HG02870 (cell line): ENCODE data around the gene ADGRG6.
"Not testable (repeated sequence)": the region's sequence is repeated elsewhere in the genome, so short reads cannot be mapped to it uniquely, and the experiment has no call there.

Source experiments
- ATAC-seq: cut with Tn5 transposase; IDR thresholded peaks from one replicate; pipeline ENCODE4 v1.9.1; 2021; ENCODE audit warnings: mild to moderate bottlenecking, moderate library complexity; ENCODE audit not compliant: unreplicated experiment

ADGRG6 gene

DNA sequence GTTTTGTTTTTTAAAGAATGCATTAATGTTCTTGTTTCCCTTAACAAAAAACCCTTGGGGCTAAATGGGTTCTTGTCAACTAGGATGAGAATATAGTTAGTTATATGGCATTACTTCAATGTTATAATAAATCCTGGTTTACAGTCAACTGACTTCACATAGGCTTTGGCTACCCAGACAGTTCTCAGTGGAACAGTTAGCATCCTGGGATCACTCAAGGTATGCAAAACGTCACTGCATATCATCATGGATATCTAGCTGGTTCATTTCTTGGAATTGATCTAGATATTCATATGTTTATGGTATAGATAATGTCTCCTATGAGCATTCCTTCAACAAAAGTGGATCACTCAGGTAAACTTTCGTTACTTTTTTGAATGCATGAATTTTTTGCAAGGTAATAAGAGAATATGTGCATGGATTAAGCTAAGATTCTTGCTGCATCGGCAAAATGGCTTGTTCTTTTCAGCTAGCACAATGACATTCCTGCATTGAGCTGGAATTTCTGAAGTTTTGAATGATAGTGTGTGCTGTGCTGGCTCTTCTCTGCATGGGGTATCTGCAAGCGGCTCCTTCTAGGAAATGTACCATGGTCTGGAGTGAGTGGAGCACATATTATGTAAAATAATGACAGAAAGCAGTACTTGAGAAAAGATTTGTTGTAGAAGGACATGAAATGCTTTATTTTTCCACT, 138.9 kb downstream of the ADGRG6 start:
- ATAC-seq, result no peak

DNA sequence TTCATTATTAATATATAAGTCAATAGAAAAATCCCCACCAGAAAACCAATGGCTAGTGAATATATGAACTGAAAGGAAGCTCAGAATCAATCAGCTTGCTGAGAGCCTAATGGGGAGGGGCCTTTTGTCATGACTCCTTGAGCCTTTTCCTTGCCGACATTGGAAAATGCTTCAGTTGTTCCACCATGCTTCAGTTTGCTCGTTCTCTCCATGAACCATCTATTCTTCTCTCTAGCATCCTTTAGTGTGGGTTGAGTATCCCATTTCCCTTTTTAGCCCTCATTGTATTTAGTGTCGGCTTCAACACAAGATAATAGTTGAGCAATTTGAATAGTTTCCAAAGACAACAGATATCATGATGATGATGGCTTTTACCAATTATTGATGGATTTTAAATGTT, 139.9 kb downstream of the ADGRG6 start:
- ATAC-seq, result no peak

DNA sequence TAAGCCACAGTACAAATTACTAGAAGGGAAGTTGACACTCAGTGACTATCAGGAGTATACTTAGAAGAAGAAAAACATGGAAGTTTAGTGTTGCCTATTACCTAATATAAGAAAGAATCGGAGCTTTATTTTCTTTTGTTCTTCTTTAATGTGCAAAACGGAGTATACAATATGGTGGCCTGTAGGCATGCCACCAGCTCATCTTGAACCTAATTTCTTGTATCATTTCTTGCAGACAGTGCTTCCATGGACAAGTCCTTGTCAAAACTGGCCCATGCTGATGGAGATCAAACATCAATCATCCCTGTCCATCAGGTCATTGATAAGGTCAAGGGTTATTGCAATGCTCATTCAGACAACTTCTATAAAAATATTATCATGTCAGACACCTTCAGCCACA, 141.3 kb downstream of the ADGRG6 start:
- no peak for ATAC-seq

DNA sequence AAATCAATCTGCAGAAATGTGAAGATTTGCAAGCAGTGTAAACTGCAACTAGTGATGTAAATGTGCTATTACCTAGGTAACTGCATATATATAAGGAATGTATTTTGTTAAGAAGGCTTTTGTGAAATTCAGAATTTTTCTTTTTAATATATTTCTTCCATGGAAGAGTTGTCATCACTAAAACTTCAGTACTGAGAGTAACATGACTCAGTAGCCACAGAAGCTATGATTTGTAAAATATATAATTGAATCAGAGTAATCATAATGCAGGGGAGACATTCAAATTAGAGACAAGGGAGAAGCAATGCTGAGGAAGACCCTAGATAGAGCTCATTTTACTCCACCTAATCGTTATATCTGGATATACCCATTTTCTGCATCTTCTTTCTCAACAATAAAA, 141.7 kb downstream of the ADGRG6 start:
- ATAC-seq, result no peak

DNA sequence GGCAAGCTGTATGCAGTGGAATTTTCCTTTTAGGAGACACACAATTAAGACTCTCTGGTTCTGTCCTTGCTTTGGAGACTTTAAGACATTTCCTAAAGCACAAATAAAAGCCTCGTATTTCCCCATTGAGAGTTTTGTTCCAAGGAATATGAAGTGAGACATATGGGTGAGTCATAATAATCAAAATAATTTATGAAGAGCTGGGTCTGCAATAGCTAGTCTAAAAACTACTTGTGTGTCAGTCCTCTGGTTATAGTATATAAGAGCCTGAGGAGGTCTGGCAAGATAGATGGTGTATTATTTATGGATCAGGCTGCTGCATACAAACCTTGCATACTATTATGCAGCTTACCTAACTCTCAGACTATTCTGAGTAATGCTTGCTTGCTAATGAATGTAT, 142.6 kb downstream of the ADGRG6 start:
- ATAC-seq, result no peak

DNA sequence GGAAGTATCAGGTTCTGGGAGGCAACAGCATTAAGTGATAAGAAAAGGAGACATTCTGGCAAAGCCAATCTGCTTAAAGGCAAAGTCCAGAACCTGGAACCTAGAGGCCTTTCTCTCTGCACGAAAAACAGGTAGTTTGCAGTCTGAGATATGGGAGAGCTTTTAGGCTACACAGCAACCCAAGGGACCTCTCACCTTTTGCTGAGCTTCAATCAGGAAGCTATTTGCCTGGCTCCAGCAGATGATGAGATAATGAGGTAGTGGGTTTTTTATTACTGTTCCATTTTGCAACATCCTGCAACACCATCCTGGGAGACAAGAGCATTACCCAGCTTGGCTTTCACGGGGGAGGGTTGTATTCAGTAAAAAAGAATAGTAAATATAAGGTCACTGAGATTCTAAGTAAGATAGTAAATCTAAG, 143.1 kb downstream of the ADGRG6 start:
- ATAC-seq, result no peak

DNA sequence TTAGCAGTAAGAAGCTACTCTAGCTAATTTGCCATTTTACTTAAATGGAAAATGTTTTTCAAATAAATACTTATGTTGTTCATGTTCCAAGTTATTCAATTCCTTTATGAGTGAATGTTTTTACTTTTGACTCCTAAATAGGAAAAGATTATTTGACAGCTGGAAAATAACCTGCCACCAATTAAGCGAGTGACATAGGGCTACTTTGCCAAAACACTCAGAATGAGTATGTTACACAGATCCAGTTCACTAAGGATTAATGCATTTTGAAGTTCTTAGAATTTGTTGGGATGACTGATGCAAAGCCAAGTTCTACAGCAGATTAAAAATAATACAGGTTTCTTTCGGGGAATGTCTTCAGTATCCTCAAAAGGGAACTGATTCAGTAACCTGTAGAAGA, 144.4 kb downstream of the ADGRG6 start:
- no peak for ATAC-seq

DNA sequence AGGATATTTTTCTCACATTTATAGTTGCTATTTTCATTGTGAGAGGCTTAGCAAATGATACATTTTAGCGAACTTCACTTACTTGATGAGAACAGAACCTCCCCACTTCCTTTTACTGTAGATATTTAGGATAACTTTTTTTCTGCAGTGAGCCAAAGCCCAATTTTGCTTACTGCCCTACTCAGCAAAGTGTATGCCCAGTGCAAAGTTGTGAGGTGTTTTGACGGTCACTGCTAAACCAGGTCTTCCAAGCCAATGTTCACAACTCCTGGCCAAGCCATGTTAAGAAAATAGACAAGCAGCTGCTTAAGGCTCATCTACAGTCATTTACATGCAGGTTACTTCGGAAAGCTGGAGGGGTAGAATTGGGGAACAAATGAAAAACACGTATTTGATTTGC, 144.8 kb downstream of the ADGRG6 start:
- no peak for ATAC-seq

DNA sequence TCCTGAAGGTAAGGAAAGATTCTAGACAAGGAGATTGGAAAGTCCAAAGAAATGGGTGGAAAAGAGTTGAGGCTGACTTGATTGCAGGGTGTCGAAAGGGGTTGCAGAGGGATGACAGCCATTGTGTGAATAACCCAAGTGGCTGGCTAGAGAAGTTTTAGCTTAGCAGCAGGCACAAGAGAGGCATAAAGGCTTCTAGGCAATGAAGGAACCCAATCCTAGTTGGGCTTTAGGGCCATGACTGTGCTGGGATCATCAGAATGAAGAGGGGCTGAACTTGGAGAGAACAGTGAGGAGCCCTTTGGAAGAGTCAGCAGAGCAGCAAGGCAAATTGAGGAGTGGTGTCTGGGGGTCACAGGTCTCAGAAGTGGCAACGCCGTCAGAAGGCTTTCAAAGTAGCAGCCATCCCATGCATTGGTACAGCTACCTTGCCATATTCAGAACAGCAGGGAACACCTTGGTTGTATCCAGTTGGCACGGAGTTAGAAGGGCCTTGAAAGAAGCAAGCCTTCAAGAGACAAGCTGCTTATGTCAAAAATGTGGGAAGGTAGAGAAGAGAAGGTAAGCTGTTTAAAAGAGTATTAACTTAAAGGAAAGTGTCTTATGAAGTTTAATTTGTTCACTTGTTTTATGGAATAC, 146.4 kb downstream of the ADGRG6 start:
- no peak for ATAC-seq

DNA sequence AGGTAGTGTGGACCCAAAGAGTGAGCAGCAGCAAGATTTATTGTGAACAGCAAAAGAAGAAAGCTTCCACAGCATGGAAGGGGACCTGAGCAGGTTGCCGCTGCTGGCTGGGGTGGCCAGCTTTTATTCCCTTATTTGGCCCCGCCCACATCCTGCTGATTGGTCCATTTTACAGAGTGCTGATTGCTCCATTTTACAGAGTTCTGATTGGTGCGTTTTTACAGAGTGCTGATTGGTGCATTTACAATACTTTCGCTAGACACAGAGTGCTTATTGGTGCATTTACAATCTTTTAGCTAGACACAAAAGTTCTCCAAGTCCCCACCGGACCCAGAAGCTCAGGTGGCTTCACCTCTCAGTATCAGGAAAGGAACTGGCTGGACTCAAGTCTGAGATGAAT, 149.0 kb downstream of the ADGRG6 start:
- not testable (repeated sequence) for ATAC-seq

DNA sequence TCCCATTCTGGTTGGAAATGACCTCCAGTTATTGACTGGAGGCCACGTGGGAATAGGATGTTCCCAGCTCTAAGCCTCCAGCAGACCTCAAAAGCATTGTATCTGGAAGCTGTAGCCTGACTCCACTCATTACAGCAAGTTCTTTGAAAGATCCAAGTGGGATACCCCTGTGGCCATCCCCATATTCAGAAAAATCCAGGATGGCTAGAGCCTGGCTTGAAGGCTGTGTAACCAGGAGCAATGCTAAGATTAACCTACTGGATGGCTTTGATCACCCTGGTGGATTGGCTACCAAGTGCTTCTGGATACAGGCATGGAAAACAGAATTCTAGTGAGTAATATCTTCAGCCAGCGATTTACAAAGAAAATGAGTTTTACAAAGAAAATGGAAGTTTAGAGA, 151.2 kb downstream of the ADGRG6 start:
- ATAC-seq, result no peak

DNA sequence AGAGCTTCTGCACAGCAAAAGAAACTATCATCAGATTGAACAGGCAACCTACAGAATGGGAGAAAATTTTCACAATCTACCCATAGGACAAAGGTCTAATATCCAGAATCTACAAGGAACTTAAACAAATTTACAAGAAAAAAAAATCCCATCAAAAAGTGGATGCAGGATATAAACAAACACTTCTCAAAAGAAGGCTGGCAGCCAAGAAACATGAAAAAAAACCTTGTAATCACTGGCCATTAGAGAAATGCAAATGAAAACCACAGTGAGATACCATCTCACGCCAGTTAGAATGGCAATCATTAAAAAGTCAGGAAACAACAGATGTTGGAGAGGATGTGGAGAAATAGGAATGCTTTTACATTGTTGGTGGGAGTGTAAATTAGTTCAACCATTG, 152.4 kb downstream of the ADGRG6 start:
- not testable (repeated sequence) for ATAC-seq

DNA sequence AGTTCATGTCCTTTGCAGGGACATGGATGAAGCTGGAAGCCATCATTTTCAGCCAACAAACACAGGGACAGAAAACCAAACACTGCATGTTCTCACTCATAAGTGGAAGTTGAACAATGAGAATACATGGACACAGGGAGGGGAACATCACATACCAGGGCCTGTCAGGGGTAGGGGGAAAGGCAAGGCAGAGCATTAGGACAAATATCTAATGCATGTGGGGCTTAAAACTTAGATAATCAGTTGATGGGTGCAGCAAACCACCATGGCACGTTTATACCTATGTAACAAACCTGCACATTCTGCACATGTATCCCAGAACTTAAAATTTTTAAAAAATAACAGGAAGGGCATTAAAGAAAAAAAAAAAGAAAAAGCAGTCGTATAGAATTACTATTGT, 153.0 kb downstream of the ADGRG6 start:
- not testable (repeated sequence) for ATAC-seq

DNA sequence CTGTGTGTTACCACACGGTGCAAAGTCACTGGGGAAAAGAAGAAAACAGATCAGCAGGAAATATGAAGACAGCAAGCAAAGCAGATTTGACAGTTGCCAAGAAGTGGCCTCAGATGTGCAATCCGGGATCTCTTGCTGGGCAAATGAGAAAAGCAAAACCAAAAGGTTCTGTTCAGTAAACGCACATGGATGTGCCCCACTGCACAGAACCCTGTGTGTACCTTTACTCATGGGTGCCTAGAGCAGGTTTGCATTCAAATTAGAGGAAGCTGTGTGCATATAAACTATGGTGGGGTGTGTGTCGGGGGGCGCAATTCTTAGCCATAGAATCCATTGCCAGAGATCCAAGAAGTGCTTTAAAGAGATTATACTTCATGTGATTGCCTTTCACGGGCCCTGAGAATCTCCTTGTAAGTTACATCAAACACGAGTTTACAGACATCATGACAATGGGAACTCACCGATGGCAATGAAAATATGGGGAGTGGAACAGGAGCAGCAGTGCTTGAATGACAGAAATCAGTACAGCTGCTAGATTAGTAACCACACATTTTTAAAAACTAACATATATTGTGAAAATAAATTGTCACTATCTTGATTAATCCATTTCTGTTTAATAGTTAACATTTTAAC, 154.3 kb downstream of the ADGRG6 start:
- ATAC-seq, result no peak

DNA sequence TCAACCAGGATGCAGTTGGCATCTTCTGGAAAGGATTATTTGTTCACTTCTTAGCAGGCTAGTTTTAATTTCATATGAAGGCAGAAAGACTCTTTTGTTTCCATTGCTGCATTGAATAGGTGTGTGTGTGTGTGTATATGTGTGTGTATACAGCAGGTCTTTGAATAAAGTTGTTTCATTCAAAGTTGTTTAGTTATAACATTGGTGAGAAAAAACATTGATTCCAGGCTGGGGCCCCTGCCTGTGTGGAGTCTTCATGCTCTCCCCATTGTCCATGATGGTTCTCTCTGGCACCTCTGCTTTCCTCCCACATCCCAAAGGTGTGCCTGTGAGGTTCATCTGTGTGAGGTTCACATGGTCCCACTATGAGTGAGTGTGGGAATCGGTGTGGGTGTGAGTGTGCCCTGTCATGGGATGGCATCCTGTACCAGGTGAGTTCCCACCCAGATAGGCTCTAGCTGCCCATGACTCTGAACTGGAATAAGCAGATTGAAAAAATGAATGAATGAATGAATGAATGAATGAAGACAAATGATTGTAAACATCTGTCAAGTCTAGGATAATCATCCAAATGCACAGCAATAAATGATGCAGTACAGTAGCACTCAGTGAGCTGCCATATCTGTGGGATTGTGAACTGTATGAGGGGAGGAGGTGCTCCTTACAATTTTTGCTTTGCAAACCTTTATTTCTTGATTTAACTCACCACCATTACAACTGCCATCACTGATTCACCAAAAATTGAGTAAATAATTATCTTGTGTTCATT, 156.0 kb downstream of the ADGRG6 start:
- ATAC-seq, result no peak

DNA sequence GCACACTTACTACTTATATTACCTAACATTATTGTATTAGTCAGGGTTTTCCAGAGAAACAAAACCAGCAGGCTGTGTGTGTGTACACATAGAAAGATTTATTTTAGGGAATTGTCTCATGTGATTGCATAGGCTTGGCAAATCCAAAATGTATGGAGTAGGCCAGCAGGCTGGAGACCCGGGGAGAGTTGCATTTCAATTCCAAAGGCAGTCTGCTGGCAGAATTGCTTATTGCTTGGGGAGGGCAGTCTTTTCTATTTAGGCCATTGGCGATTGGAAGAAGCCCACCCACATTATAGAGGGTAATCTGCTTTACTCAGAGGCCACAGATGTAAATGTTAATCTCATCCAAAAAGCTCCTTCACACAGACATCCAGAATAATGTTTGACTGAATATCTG, 157.0 kb downstream of the ADGRG6 start:
- no peak for ATAC-seq

DNA sequence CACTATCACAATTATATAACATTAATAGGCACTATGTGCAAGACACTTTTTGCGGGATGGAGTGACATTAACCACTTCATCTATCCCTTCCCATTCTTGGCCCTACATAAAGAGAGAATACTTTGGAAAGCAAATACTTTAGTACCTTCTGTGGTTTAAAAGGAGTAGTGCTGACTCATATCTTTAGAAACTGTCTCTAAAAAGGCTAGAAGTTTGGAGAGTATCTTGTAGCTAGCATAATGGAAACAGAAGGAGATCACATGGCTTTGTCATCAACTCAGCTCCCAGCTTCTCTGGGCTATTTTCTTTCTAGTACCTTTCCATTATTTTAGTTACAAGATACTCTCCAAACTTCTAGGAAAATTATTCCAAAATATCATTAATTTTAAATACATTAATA, 157.5 kb downstream of the ADGRG6 start:
- no peak for ATAC-seq

DNA sequence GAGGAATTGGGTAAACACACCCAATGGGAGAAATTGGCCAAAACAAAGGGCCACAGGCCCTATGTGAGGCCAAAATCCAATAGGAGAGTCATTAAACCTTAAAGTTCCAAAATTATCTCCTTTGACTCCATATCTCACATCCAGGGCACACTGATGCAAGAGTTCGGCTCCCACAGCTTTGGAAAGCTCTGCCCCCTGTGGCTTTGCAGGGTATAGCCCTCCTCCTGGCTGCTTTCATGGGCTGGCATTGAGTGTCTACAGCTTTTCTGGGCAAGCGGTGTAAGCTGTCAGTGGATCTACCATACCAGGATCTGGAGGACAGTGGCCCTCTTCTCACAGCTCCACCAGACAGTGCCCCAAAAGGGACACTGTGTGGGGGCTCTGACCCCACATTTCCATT, 160.5 kb downstream of the ADGRG6 start:
- ATAC-seq, result no peak

DNA sequence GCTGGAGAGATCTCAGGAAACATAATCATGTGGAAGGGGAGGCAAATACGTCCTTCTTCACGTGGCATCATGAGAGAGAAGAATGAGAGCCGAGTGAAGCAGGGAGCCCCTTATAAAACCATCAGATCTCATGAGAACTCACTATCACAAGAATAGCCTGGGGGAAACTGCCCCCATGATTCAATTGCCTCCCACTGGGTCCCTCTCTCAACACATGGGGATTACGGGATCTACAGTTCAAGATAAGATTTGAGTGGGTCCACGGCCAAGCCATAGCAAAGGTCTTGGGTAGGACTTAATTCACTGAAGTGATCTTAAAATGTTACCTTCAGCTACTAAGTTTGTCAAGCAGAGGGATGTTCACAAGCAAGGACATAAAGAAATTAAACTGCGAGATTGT, 162.2 kb downstream of the ADGRG6 start:
- no peak for ATAC-seq

DNA sequence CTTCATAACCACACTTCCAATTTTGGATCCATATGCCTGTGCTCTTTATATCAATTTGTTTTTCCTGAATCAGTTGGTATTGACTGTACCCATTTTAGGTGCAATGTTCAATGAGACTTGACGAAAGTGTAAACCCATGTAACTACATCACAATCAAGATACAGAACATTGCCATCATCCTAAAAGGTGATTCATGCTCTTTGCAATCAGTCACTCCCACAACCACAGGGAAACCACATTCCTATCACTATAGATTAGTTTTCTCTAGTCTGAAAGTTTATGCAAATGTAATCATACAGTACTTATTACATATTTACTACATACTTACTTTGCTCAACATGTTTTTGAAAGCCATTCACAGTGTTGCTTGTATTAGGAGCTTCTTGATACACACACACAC, 167.4 kb downstream of the ADGRG6 start:
- ATAC-seq, result no peak

DNA sequence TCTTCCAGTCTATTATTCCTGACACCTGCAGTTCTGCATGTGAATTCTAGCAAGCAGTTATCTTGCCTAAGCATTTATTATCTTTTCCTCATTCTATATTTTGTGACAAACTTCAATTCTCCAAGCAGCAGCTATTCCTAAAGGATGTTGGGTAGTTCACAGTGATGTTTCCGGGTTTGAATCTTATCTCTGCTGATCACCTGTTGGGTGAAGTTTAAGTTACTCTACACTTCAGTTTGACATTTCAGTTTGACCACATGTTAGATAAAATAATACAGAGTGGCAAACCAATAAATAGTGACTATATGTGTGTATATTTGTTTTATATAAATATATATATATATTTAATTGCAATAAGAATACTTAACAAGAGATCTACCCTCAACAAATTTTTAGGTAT, 168.6 kb downstream of the ADGRG6 start:
- ATAC-seq, result no peak
